ENCODE data around the gene SHISA6. TPM values are rescaled to one million over a fixed set of nuclear protein-coding genes. Genes with fewer than 3 reads are reported as not detected.

The SHISA6 gene
- total RNA-seq, 1 donor from 2014 or later = not detected

DNA sequence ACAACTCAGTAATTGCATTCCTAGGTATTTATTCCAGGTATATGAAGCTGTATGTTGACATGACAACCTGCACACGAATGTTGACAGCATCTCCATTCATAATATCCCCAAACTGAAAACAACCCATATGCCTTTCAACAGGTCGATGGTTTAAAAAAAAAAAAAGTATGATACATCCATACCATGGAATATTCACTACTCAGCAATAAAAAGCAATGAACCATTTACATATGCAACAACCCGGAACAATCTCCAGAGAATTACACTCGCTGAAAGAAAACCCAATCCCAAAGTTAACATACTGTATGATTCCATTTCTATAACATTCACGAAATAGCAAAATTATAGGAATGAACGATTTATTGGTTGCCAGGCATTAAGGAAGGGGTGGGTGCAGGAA is 304.0 kb downstream of the SHISA6 start:
- TF ChIP-seq, protein P1, sequence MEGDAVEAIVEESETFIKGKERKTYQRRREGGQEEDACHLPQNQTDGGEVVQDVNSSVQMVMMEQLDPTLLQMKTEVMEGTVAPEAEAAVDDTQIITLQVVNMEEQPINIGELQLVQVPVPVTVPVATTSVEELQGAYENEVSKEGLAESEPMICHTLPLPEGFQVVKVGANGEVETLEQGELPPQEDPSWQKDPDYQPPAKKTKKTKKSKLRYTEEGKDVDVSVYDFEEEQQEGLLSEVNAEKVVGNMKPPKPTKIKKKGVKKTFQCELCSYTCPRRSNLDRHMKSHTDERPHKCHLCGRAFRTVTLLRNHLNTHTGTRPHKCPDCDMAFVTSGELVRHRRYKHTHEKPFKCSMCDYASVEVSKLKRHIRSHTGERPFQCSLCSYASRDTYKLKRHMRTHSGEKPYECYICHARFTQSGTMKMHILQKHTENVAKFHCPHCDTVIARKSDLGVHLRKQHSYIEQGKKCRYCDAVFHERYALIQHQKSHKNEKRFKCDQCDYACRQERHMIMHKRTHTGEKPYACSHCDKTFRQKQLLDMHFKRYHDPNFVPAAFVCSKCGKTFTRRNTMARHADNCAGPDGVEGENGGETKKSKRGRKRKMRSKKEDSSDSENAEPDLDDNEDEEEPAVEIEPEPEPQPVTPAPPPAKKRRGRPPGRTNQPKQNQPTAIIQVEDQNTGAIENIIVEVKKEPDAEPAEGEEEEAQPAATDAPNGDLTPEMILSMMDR (IDR thresholded peaks at IDR 0.05; ENCODE audit: insufficient read depth, low read depth, low read length) = no peak
- TF ChIP-seq EZH2 (IDR thresholded peaks at IDR 0.05; ENCODE audit: insufficient read depth, low read length) = no peak
- no peaks in the 10 kb centered on the region for H3K27me3 ChIP-seq (ENCODE audit: insufficient read depth, low read length)
- H3K79me2 ChIP-seq (ENCODE audit: insufficient read depth, low read length) = no peaks in the 10 kb centered on the region
- H4K20me1 ChIP-seq (ENCODE audit: insufficient read depth, low read length) = no peaks in the 10 kb centered on the region
- Mint-ChIP-seq H3K4me3 (ENCODE audit: unreplicated experiment) (no peak overlapping the region), H3K4me1 (ENCODE audit: low read depth, unreplicated experiment) (no peaks in the 10 kb centered on the region), H3K27ac (ENCODE audit: unreplicated experiment) (no peak overlapping the region), H3K36me3 (ENCODE audit: low read depth, unreplicated experiment) (no peaks in the 10 kb centered on the region), H3K9me3 (ENCODE audit: unreplicated experiment) (peaks cover 3% of the 10 kb centered on the region), H3K27me3 (ENCODE audit: low read depth, unreplicated experiment) (no peaks in the 10 kb centered on the region)
- no peak overlapping the region for H3K4me3 ChIP-seq (ENCODE audit: insufficient read depth, low read depth, low read length)
- no peaks in the 10 kb centered on the region for H3K9me3 ChIP-seq (ENCODE audit: insufficient read depth, low read depth, low read length)
- H3K9ac ChIP-seq (ENCODE audit: low read length) = no peak overlapping the region
- no peaks in the 10 kb centered on the region for H3K4me1 ChIP-seq (ENCODE audit: insufficient read depth, low read length)
- H3K27ac ChIP-seq (ENCODE audit: low read depth, low read length) = no peak overlapping the region
- H3K36me3 ChIP-seq (ENCODE audit: insufficient read depth, low read length) = no peaks in the 10 kb centered on the region
- DNase-seq (ENCODE audit: low read depth) = no peak
- H2AFZ ChIP-seq (ENCODE audit: low read depth, low read length) = no peak overlapping the region
- no peak for FAIRE-seq
- H3K4me2 ChIP-seq (ENCODE audit: low read length) = no peak overlapping the region

DNA sequence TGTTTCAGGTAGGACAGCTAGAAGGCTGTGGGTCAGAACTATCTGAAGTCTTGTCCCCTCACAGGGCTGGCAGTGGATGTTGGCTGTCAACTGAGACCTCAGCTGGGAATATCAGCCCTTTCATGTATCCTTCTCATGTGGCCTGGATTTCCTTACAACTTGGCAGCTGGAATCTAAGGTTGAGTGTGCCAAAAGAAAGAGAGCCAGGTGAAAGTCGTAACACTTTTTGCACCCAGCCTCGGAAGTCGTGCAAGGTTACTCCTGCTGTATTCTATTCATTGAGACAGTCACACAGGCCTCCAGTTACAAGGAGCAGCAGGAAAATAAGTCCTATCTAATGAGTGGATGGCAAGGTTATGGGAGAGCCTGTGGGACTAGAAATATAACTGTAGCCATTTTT is 304.7 kb downstream of the SHISA6 start:
- no peak for TF ChIP-seq EZH2 (IDR thresholded peaks at IDR 0.05; ENCODE audit: insufficient read depth, low read length)
- TF ChIP-seq, protein P1 (IDR thresholded peaks at IDR 0.05; ENCODE audit: insufficient read depth, low read depth, low read length) = no peak
- FAIRE-seq (no peak), DNase-seq (ENCODE audit: low read depth) (no peak)
- Mint-ChIP-seq H3K9me3 (ENCODE audit: unreplicated experiment) (peaks cover 2% of the 10 kb centered on the region), H3K4me3 (ENCODE audit: unreplicated experiment) (no peak overlapping the region), H3K36me3 (ENCODE audit: low read depth, unreplicated experiment) (no peaks in the 10 kb centered on the region), H3K27me3 (ENCODE audit: low read depth, unreplicated experiment) (no peaks in the 10 kb centered on the region), H3K4me1 (ENCODE audit: low read depth, unreplicated experiment) (no peaks in the 10 kb centered on the region), H3K27ac (ENCODE audit: unreplicated experiment) (no peak overlapping the region)
- no peak overlapping the region for H2AFZ ChIP-seq (ENCODE audit: low read depth, low read length)
- H3K9me3 ChIP-seq (ENCODE audit: insufficient read depth, low read depth, low read length) = no peaks in the 10 kb centered on the region
- no peaks in the 10 kb centered on the region for H3K4me1 ChIP-seq (ENCODE audit: insufficient read depth, low read length)
- H3K79me2 ChIP-seq (ENCODE audit: insufficient read depth, low read length) = no peaks in the 10 kb centered on the region
- no peak overlapping the region for H3K4me3 ChIP-seq (ENCODE audit: insufficient read depth, low read depth, low read length)
- no peaks in the 10 kb centered on the region for H3K36me3 ChIP-seq (ENCODE audit: insufficient read depth, low read length)
- no peaks in the 10 kb centered on the region for H3K27me3 ChIP-seq (ENCODE audit: insufficient read depth, low read length)
- no peak overlapping the region for H3K4me2 ChIP-seq (ENCODE audit: low read length)
- no peak overlapping the region for H3K9ac ChIP-seq (ENCODE audit: low read length)
- no peak overlapping the region for H3K27ac ChIP-seq (ENCODE audit: low read depth, low read length)
- no peaks in the 10 kb centered on the region for H4K20me1 ChIP-seq (ENCODE audit: insufficient read depth, low read length)

DNA sequence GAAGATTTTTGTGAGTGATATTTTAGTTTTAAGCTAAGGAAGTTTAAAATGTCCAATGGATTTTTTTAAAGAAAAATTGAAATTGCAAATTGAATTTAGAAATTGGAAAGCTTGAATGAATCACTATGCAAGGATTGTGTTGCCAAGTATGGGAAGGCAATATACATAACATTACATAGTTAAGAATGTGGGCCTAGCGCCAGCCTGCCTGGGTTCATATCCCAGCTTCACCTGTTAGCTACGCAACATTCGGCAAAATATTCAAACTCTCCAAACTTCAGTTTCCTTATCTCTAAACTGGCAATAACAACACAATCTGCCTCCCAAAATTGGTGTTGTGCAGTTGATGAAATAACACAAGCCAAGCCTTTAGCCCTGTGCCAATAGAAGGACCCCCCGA is 306.8 kb downstream of the SHISA6 start:
- Histone ChIP-seq H3K9me3 (ENCODE audit: insufficient read depth, low read depth, low read length) (no peaks in the 10 kb centered on the region), H3K36me3 (ENCODE audit: insufficient read depth, low read length) (no peaks in the 10 kb centered on the region), H2AFZ (ENCODE audit: low read depth, low read length) (no peak overlapping the region), H3K4me1 (ENCODE audit: insufficient read depth, low read length) (no peaks in the 10 kb centered on the region), H3K4me2 (ENCODE audit: low read length) (no peak overlapping the region), H3K27ac (ENCODE audit: low read depth, low read length) (no peak overlapping the region), H3K4me3 (ENCODE audit: insufficient read depth, low read depth, low read length) (no peak overlapping the region), H4K20me1 (ENCODE audit: insufficient read depth, low read length) (no peaks in the 10 kb centered on the region), H3K27me3 (ENCODE audit: insufficient read depth, low read length) (no peaks in the 10 kb centered on the region), H3K79me2 (ENCODE audit: insufficient read depth, low read length) (no peaks in the 10 kb centered on the region), H3K9ac (ENCODE audit: low read length) (no peak overlapping the region)
- Mint-ChIP-seq H3K9me3 (ENCODE audit: unreplicated experiment) (peaks cover 5% of the 10 kb centered on the region), H3K27me3 (ENCODE audit: low read depth, unreplicated experiment) (no peaks in the 10 kb centered on the region), H3K4me3 (ENCODE audit: unreplicated experiment) (no peak overlapping the region), H3K27ac (ENCODE audit: unreplicated experiment) (no peak overlapping the region), H3K36me3 (ENCODE audit: low read depth, unreplicated experiment) (no peaks in the 10 kb centered on the region), H3K4me1 (ENCODE audit: low read depth, unreplicated experiment) (no peaks in the 10 kb centered on the region)
- no peak for DNase-seq (ENCODE audit: low read depth)
- no peak for FAIRE-seq
- no peak for TF ChIP-seq EZH2 (IDR thresholded peaks at IDR 0.05; ENCODE audit: insufficient read depth, low read length)
- TF ChIP-seq, protein P1 (IDR thresholded peaks at IDR 0.05; ENCODE audit: insufficient read depth, low read depth, low read length) = no peak

Data from astrocyte (in vitro differentiated cells and primary cell).